ENCODE results near the gene TPCN1.
A peak's percentile ranks its signal among the peaks of the same experiment; 100 is the strongest.

DNA sequence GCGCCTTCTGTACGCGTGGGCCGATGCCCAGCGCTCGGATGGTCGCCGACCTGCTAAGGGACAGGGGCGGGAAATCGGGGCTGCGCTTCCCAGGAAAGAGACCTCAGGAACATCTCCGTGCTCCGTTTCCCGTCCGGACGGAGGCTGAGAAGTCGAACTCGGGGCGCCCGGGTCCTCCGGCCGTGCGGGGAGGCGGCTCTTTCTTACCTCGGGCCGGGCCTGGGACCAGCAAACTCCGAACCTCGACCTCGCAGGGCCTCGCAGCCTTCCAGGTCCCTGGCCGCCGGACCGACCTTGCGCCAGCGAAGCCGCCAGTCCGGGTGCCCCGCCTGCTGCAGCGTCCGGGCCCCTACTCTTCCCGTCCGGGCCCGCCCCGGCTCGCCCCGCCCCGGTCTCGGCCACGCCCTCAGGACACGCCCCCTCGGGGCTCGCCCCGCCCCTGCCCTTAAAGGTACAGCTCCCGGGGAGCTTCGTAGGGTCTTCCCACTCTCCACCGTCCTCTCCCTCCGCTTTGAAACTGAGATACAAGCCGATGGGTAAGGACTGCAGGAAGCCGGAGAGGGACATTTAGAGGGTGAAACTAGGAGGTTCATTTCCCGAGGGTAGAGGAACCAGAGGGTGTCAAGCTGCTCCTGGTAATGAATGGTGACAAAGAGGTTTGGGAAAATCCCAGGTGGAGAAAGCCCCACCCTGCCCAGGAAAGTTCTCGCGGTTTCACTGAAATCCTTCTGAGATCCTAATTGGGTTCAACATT, 113.7 kb downstream of the TPCN1 start, which contains the start of gene SLC8B1:
- TF ChIP-seq, protein P1, sequence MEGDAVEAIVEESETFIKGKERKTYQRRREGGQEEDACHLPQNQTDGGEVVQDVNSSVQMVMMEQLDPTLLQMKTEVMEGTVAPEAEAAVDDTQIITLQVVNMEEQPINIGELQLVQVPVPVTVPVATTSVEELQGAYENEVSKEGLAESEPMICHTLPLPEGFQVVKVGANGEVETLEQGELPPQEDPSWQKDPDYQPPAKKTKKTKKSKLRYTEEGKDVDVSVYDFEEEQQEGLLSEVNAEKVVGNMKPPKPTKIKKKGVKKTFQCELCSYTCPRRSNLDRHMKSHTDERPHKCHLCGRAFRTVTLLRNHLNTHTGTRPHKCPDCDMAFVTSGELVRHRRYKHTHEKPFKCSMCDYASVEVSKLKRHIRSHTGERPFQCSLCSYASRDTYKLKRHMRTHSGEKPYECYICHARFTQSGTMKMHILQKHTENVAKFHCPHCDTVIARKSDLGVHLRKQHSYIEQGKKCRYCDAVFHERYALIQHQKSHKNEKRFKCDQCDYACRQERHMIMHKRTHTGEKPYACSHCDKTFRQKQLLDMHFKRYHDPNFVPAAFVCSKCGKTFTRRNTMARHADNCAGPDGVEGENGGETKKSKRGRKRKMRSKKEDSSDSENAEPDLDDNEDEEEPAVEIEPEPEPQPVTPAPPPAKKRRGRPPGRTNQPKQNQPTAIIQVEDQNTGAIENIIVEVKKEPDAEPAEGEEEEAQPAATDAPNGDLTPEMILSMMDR (conservative IDR thresholded peaks at IDR 0.05; ENCODE audit: low read depth in 2 of 2) = no peak
- TF ChIP-seq EZH2 (IDR thresholded peaks at IDR 0.05; ENCODE audit: low read depth, unreplicated experiment) (no peak), POLR2AphosphoS5 (IDR thresholded peaks at IDR 0.05; ENCODE audit: low read depth) (peak; percentile 86), EZH2phosphoT487 (IDR thresholded peaks at IDR 0.05; ENCODE audit: unreplicated experiment) (no peak), NANOG (IDR thresholded peaks at IDR 0.05; ENCODE audit: borderline replicate concordance) (no peak), CREB1 (CRISPR knock-in tag; IDR thresholded peaks at IDR 0.05; ENCODE audit: low read depth) (no peak), ZNF331 (CRISPR knock-in tag; IDR thresholded peaks at IDR 0.05; ENCODE audit: low read depth) (no peak), REST (IDR thresholded peaks at IDR 0.05; ENCODE audit: unreplicated experiment) (no peak), JUNB (IDR thresholded peaks at IDR 0.05; ENCODE audit: unreplicated experiment) (no peak)
- TF ChIP-seq, protein P2, sequence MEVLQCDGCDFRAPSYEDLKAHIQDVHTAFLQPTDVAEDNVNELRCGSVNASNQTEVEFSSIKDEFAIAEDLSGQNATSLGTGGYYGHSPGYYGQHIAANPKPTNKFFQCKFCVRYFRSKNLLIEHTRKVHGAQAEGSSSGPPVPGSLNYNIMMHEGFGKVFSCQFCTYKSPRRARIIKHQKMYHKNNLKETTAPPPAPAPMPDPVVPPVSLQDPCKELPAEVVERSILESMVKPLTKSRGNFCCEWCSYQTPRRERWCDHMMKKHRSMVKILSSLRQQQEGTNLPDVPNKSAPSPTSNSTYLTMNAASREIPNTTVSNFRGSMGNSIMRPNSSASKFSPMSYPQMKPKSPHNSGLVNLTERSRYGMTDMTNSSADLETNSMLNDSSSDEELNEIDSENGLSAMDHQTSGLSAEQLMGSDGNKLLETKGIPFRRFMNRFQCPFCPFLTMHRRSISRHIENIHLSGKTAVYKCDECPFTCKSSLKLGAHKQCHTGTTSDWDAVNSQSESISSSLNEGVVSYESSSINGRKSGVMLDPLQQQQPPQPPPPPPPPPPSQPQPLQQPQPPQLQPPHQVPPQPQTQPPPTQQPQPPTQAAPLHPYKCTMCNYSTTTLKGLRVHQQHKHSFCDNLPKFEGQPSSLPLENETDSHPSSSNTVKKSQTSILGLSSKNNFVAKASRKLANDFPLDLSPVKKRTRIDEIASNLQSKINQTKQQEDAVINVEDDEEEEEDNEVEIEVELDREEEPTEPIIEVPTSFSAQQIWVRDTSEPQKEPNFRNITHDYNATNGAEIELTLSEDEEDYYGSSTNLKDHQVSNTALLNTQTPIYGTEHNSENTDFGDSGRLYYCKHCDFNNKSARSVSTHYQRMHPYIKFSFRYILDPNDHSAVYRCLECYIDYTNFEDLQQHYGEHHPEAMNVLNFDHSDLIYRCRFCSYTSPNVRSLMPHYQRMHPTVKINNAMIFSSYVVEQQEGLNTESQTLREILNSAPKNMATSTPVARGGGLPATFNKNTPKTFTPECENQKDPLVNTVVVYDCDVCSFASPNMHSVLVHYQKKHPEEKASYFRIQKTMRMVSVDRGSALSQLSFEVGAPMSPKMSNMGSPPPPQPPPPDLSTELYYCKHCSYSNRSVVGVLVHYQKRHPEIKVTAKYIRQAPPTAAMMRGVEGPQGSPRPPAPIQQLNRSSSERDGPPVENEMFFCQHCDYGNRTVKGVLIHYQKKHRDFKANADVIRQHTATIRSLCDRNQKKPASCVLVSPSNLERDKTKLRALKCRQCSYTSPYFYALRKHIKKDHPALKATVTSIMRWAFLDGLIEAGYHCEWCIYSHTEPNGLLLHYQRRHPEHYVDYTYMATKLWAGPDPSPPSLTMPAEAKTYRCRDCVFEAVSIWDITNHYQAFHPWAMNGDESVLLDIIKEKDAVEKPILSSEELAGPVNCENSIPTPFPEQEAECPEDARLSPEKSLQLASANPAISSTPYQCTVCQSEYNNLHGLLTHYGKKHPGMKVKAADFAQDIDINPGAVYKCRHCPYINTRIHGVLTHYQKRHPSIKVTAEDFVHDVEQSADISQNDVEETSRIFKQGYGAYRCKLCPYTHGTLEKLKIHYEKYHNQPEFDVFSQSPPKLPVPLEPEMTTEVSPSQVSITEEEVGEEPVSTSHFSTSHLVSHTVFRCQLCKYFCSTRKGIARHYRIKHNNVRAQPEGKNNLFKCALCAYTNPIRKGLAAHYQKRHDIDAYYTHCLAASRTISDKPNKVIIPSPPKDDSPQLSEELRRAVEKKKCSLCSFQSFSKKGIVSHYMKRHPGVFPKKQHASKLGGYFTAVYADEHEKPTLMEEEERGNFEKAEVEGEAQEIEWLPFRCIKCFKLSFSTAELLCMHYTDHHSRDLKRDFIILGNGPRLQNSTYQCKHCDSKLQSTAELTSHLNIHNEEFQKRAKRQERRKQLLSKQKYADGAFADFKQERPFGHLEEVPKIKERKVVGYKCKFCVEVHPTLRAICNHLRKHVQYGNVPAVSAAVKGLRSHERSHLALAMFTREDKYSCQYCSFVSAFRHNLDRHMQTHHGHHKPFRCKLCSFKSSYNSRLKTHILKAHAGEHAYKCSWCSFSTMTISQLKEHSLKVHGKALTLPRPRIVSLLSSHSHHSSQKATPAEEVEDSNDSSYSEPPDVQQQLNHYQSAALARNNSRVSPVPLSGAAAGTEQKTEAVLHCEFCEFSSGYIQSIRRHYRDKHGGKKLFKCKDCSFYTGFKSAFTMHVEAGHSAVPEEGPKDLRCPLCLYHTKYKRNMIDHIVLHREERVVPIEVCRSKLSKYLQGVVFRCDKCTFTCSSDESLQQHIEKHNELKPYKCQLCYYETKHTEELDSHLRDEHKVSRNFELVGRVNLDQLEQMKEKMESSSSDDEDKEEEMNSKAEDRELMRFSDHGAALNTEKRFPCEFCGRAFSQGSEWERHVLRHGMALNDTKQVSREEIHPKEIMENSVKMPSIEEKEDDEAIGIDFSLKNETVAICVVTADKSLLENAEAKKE (CRISPR knock-in tag; IDR thresholded peaks at IDR 0.05) = no peak
